A673 (cell line): ENCODE measurements around the gene PDLIM5. TPM values are rescaled to one million over a fixed set of nuclear protein-coding genes. Genes with fewer than 3 reads are reported as not detected.

Experiments used
- BruUV-seq: library from RNA; stranded (reverse); fragments of 400-500 nt; replicated peaks from 2 replicates; lab custom pipeline; 2021; lab: Mats Ljungman, UMichigan
- CTCF ChIA-PET: fragments of 300-600 bp; sonication (Branson Sonifier 250); formaldehyde crosslinking; loops from one replicate; lab custom pipeline; 2022; ENCODE audit warnings: antibody characterized with exemption; lab: Charles Lee
- POLR2A ChIA-PET: fragments of 300-600 bp; sonication (Branson Sonifier 250); formaldehyde crosslinking; loops from one replicate; lab custom pipeline; 2022; ENCODE audit warnings: antibody characterized with exemption; ENCODE audit not compliant: low non-redundant PET; lab: Charles Lee
- DNase-seq: peaks from one replicate; pipeline ENCODE4 v3.0.0-alpha.2; 2015; ENCODE audit warnings: low spot score
- H3K27ac ChIP-seq: fragments of 200-600 bp; sonication (generic); 2 replicates; pipeline ENCODE4 v1.5.1; 2016; ENCODE audit warnings: mixed run types, low read depth, mild to moderate bottlenecking, mixed read lengths, antibody characterized with exemption, low read length; ENCODE audit not compliant: poor library complexity, severe bottlenecking
- H3K27me3 ChIP-seq: fragments of 200-600 bp; sonication (generic); replicated peaks from 2 replicates; pipeline ENCODE4 v1.6.1; 2017; ENCODE audit warnings: mixed run types, low read depth, mild to moderate bottlenecking, mixed read lengths, antibody characterized with exemption, low read length; ENCODE audit not compliant: insufficient read depth, poor library complexity
- H3K36me3 ChIP-seq: fragments of 200-600 bp; sonication (generic); 2 replicates; pipeline ENCODE4 v1.6.1; 2016; ENCODE audit warnings: mixed run types, mild to moderate bottlenecking, mixed read lengths, antibody characterized with exemption, low read length; ENCODE audit not compliant: insufficient read depth, poor library complexity, severe bottlenecking
- H3K4me1 ChIP-seq: fragments of 200-600 bp; sonication (generic); 2 replicates; pipeline ENCODE4 v1.6.1; 2017; ENCODE audit warnings: mixed run types, mild to moderate bottlenecking, mixed read lengths, antibody characterized with exemption, low read length; ENCODE audit not compliant: insufficient read depth, poor library complexity, severe bottlenecking
- H3K4me3 ChIP-seq: fragments of 200-600 bp; sonication (generic); 2 replicates; pipeline ENCODE4 v1.5.1; 2016; ENCODE audit warnings: low read depth, mixed run types, mild to moderate bottlenecking, mixed read lengths, low read length; ENCODE audit not compliant: poor library complexity, severe bottlenecking
- H3K9me3 ChIP-seq: fragments of 200-600 bp; sonication (generic); 2 replicates; pipeline ENCODE4 v1.6.1; 2016; ENCODE audit warnings: mixed run types, low read depth, mild to moderate bottlenecking, mixed read lengths, antibody characterized with exemption, low read length; ENCODE audit not compliant: poor library complexity, severe bottlenecking
- CTCF ChIP-seq: fragments of 300-800, 200-600 bp; sonication (generic); conservative IDR thresholded peaks from 2 replicates; pipeline ENCODE4 v1.5.1; 2017; ENCODE audit warnings: low read depth, mild to moderate bottlenecking, antibody characterized with exemption, low read length, moderate library complexity, mixed read lengths
- EZH2 ChIP-seq: fragments of 200-600 bp; sonication (generic); IDR thresholded peaks from 2 replicates; pipeline ENCODE4 v1.6.1; 2017; ENCODE audit warnings: borderline replicate concordance, low read depth, mild to moderate bottlenecking, mixed read lengths, antibody characterized with exemption, low read length; ENCODE audit not compliant: poor library complexity, severe bottlenecking
- intact Hi-C: fragments of 100-400 bp; cut with micrococcal nuclease; formaldehyde crosslinking; loops from one replicate; pipeline ENCODE4 v1.10.0; 2022; ENCODE audit not compliant: unreplicated experiment
- total RNA-seq: library from RNA; stranded (reverse); gene quantifications from 2 replicates; pipeline ENCODE4 v1.2.3, GENCODE V29; 2021

PDLIM5 gene
- total RNA-seq, 1 experiment from 2014 or later = 174 TPM

GRCh38 chr4:94537921-94538628, 86.3 kb downstream of the PDLIM5 start:
- no peak for TF ChIP-seq EZH2
- TF ChIP-seq CTCF = no peak
- Histone ChIP-seq H3K4me3 (no peak overlapping the region), H3K36me3 (no peaks in the 10 kb centered on the region), H3K27me3 (no peaks in the 10 kb centered on the region), H3K4me1 (peaks cover 61% of the 10 kb centered on the region), H3K27ac (peak overlapping the region; percentile 54), H3K9me3 (no peaks in the 10 kb centered on the region)
- ChIA-PET CTCF (no interaction called here), POLR2A (no interaction called here)
- no peak for DNase-seq
- intact Hi-C loops = no loop called here
- BruUV-seq = no TSS peak

GRCh38 chr4:94540476-94540875, 88.7 kb downstream of the PDLIM5 start:
- intact Hi-C loops = no loop called here
- Histone ChIP-seq H3K4me1 (peaks cover 43% of the 10 kb centered on the region), H3K27ac (no peak overlapping the region), H3K9me3 (no peaks in the 10 kb centered on the region), H3K36me3 (no peaks in the 10 kb centered on the region), H3K4me3 (no peak overlapping the region), H3K27me3 (no peaks in the 10 kb centered on the region)
- TF ChIP-seq EZH2 = no peak
- TF ChIP-seq CTCF = no peak
- CTCF ChIA-PET = no interaction called here
- BruUV-seq = no TSS peak
- no peak for DNase-seq
- POLR2A ChIA-PET = no interaction called here

GRCh38 chr4:94544811-94545210, 93.1 kb downstream of the PDLIM5 start:
- peak overlapping the region; percentile 45 for H3K27ac ChIP-seq
- no peaks in the 10 kb centered on the region for H3K9me3 ChIP-seq
- POLR2A ChIA-PET = interaction anchor here (0.5 kb wide), 1 partner anchor 14 kb away, joined by 7 read pairs; no protein-coding TSS in a partner anchor
- intact Hi-C loops = no loop called here
- TF ChIP-seq CTCF (no peak), EZH2 (no peak)
- peaks cover 28% of the 10 kb centered on the region for H3K4me1 ChIP-seq
- H3K36me3 ChIP-seq = no peaks in the 10 kb centered on the region
- no peaks in the 10 kb centered on the region for H3K27me3 ChIP-seq
- CTCF ChIA-PET = no interaction called here
- BruUV-seq = no TSS peak
- DNase-seq = no peak
- no peak overlapping the region for H3K4me3 ChIP-seq
